ENCODE measurements around the gene TESK2. TPM values are rescaled to one million over a fixed set of nuclear protein-coding genes. Genes with fewer than 3 reads are reported as not detected.

TESK2 gene
- total and polyA plus RNA-seq, 2 donors from 2014 or later: 1.6 to 2.7 TPM

GRCh38 chr1:45501505-45501859 is 10.5 kb upstream of the TESK2 start:
- no peak overlapping the region for H3K27ac ChIP-seq (ENCODE audit: low read depth in 2 of 2, low read length in 2 of 2)
- intact Hi-C loops (cut with DNase I): no loop called here
- H3K9me3 ChIP-seq (ENCODE audit: control insufficient read depth in 2 of 3, insufficient read depth in 1 of 3, low read length in 3 of 3): no peaks in the 10 kb centered on the region
- peaks cover 2 to 11% (median 5%) of the 10 kb centered on the region in 3 donors for H3K4me1 ChIP-seq (ENCODE audit: control insufficient read depth in 2 of 3, insufficient read depth in 2 of 3, low read depth in 1 of 3, low read length in 3 of 3)
- H3K27me3 ChIP-seq (ENCODE audit: control insufficient read depth, insufficient read depth, low read length): no peaks in the 10 kb centered on the region
- FAIRE-seq (no peak), DNase-seq (peak in 1 of 5 donors; percentile 29)
- H3K9ac ChIP-seq (ENCODE audit: low read length in 3 of 3): peak overlapping the region in 1 of 3 donors; percentile 2
- TF ChIP-seq CTCF (IDR thresholded peaks at IDR 0.05; ENCODE audit: borderline replicate concordance, extremely low read depth, insufficient read depth): no peak
- peak overlapping the region in 2 of 3 donors; percentile 94 to 99 for H3K4me3 ChIP-seq (ENCODE audit: low read length in 3 of 3)
- no peaks in the 10 kb centered on the region for H3K36me3 ChIP-seq (ENCODE audit: control insufficient read depth in 2 of 3, insufficient read depth in 3 of 3, low read length in 3 of 3)

GRCh38 chr1:45499415-45499769 is 8.4 kb upstream of the TESK2 start:
- FAIRE-seq: no peak
- peak overlapping the region; percentile 84 to 96 (median 94) for H3K9ac ChIP-seq (ENCODE audit: low read length in 3 of 3)
- TF ChIP-seq CTCF (IDR thresholded peaks at IDR 0.05; ENCODE audit: borderline replicate concordance, extremely low read depth, insufficient read depth): no peak
- H3K9me3 ChIP-seq (ENCODE audit: control insufficient read depth in 2 of 3, insufficient read depth in 1 of 3, low read length in 3 of 3): no peaks in the 10 kb centered on the region
- peak overlapping the region; percentile 94 to 100 (median 97) for H3K4me3 ChIP-seq (ENCODE audit: low read length in 3 of 3)
- H3K27ac ChIP-seq (ENCODE audit: low read depth in 2 of 2, low read length in 2 of 2): peak overlapping the region in 1 of 2 donors; percentile 48
- H3K36me3 ChIP-seq (ENCODE audit: control insufficient read depth in 2 of 3, insufficient read depth in 3 of 3, low read length in 3 of 3): no peaks in the 10 kb centered on the region
- peaks cover 2 to 11% (median 5%) of the 10 kb centered on the region in 3 donors for H3K4me1 ChIP-seq (ENCODE audit: control insufficient read depth in 2 of 3, insufficient read depth in 2 of 3, low read depth in 1 of 3, low read length in 3 of 3)
- H3K27me3 ChIP-seq (ENCODE audit: control insufficient read depth, insufficient read depth, low read length): no peaks in the 10 kb centered on the region
- peak in 1 of 5 donors; percentile 50 for DNase-seq
- intact Hi-C loops (cut with DNase I): no loop called here

- H3K9me3 ChIP-seq (ENCODE audit: control insufficient read depth in 2 of 3, insufficient read depth in 1 of 3, low read length in 3 of 3): no peaks in the 10 kb centered on the region
- no peaks in the 10 kb centered on the region for H3K36me3 ChIP-seq (ENCODE audit: control insufficient read depth in 2 of 3, insufficient read depth in 3 of 3, low read length in 3 of 3)
- H3K27me3 ChIP-seq (ENCODE audit: control insufficient read depth, insufficient read depth, low read length): no peaks in the 10 kb centered on the region
- H3K27ac ChIP-seq (ENCODE audit: low read depth in 2 of 2, low read length in 2 of 2): no peak overlapping the region
- peaks cover 2 to 11% (median 5%) of the 10 kb centered on the region in 3 donors for H3K4me1 ChIP-seq (ENCODE audit: control insufficient read depth in 2 of 3, insufficient read depth in 2 of 3, low read depth in 1 of 3, low read length in 3 of 3)
- DNase-seq: no peak
- intact Hi-C loops (cut with DNase I): no loop called here
- FAIRE-seq: no peak
- TF ChIP-seq CTCF (IDR thresholded peaks at IDR 0.05; ENCODE audit: borderline replicate concordance, extremely low read depth, insufficient read depth): no peak
- no peak overlapping the region for H3K9ac ChIP-seq (ENCODE audit: low read length in 3 of 3)
- H3K4me3 ChIP-seq (ENCODE audit: low read length in 3 of 3): no peak overlapping the region
Observed at GRCh38 chr1:45498279-45498678, 7.3 kb upstream of the TESK2 start.

- no peak for FAIRE-seq
- intact Hi-C loops (cut with DNase I): loop anchor here (5.0 kb wide), 1 partner anchor 136 kb away; no protein-coding TSS in a partner anchor
Observed at GRCh38 chr1:45493116-45493697, 2.2 kb upstream of the TESK2 start.

More at GRCh38 chr1:45493116-45493697, 2.2 kb upstream of the TESK2 start:
- no peaks in the 10 kb centered on the region for H3K27me3 ChIP-seq (ENCODE audit: control insufficient read depth, insufficient read depth, low read length)
- H3K4me1 ChIP-seq (ENCODE audit: control insufficient read depth in 2 of 3, insufficient read depth in 2 of 3, low read depth in 1 of 3, low read length in 3 of 3): no peaks in the 10 kb centered on the region
- peak in 3 of 5 donors; percentile 47 to 73 (median 54) for DNase-seq
- H3K9ac ChIP-seq (ENCODE audit: low read length in 3 of 3): no peak overlapping the region
- H3K4me3 ChIP-seq (ENCODE audit: low read length in 3 of 3): no peak overlapping the region
- TF ChIP-seq CTCF (IDR thresholded peaks at IDR 0.05; ENCODE audit: borderline replicate concordance, extremely low read depth, insufficient read depth): peak; percentile 65
- no peak overlapping the region for H3K27ac ChIP-seq (ENCODE audit: low read depth in 2 of 2, low read length in 2 of 2)
- no peaks in the 10 kb centered on the region for H3K36me3 ChIP-seq (ENCODE audit: control insufficient read depth in 2 of 3, insufficient read depth in 3 of 3, low read length in 3 of 3)
- no peaks in the 10 kb centered on the region for H3K9me3 ChIP-seq (ENCODE audit: control insufficient read depth in 2 of 3, insufficient read depth in 1 of 3, low read length in 3 of 3)
